ENCODE data around the gene FAM114A2.
A peak's percentile ranks its signal among the peaks of the same experiment; 100 is the strongest.

The FAM114A2 gene

GRCh38 chr5:153987301-153987700, 51.4 kb downstream of the FAM114A2 start:
- Mint-ChIP-seq H3K36me3 (peaks cover 14 to 27% of the 10 kb centered on the region in 2 donors), H3K9me3 (no peaks in the 10 kb centered on the region), H3K4me1 (no peaks in the 10 kb centered on the region), H3K27me3 (no peaks in the 10 kb centered on the region), H3K27ac (no peak overlapping the region), H3K4me3 (no peak overlapping the region)
- DNase-seq (no peak), ATAC-seq (replicated peaks) (no peak)

GRCh38 chr5:153985498-153985897, 53.2 kb downstream of the FAM114A2 start:
- ATAC-seq (replicated peaks): no peak
- Mint-ChIP-seq H3K27ac (no peak overlapping the region), H3K4me3 (no peak overlapping the region), H3K27me3 (no peaks in the 10 kb centered on the region), H3K4me1 (peaks cover 0 to 5% of the 10 kb centered on the region in 2 donors), H3K36me3 (peaks cover 6 to 19% of the 10 kb centered on the region in 2 donors), H3K9me3 (no peaks in the 10 kb centered on the region)
- DNase-seq: no peak

GRCh38 chr5:153983885-153984284, 54.8 kb downstream of the FAM114A2 start:
- DNase-seq (no peak), ATAC-seq (replicated peaks) (no peak)
- H3K36me3 Mint-ChIP-seq: peaks cover 4 to 13% of the 10 kb centered on the region in 2 donors
- H3K9me3 Mint-ChIP-seq: no peaks in the 10 kb centered on the region
- no peak overlapping the region for H3K27ac Mint-ChIP-seq
- no peak overlapping the region for H3K4me3 Mint-ChIP-seq
- peaks cover 0 to 5% of the 10 kb centered on the region in 2 donors for H3K4me1 Mint-ChIP-seq
- H3K27me3 Mint-ChIP-seq: no peaks in the 10 kb centered on the region

GRCh38 chr5:153981905-153982605, 56.7 kb downstream of the FAM114A2 start:
- Mint-ChIP-seq H3K36me3 (peaks cover 0 to 4% of the 10 kb centered on the region in 2 donors), H3K9me3 (no peaks in the 10 kb centered on the region), H3K27me3 (peaks cover 0 to 11% of the 10 kb centered on the region in 2 donors), H3K4me3 (no peak overlapping the region), H3K27ac (no peak overlapping the region), H3K4me1 (peaks cover 0 to 5% of the 10 kb centered on the region in 2 donors)
- DNase-seq (no peak), ATAC-seq (replicated peaks) (peak; percentile 36 to 46)

- DNase-seq: no peak
- H3K27me3 Mint-ChIP-seq: peaks cover 5 to 32% of the 10 kb centered on the region in 2 donors
- H3K9me3 Mint-ChIP-seq: no peaks in the 10 kb centered on the region
These were observed 59.5 kb downstream of the FAM114A2 start for GRCh38 chr5:153979028-153979783.

GRCh38 chr5:153974813-153975163, 63.9 kb downstream of the FAM114A2 start:
- peak; percentile 7 to 12 for ATAC-seq (replicated peaks)
- Mint-ChIP-seq H3K9me3 (no peaks in the 10 kb centered on the region), H3K27me3 (peaks cover 10 to 32% of the 10 kb centered on the region in 2 donors), H3K4me3 (no peak overlapping the region), H3K27ac (no peak overlapping the region), H3K36me3 (no peaks in the 10 kb centered on the region), H3K4me1 (peaks cover 0 to 2% of the 10 kb centered on the region in 2 donors)
- no peak for DNase-seq

More at GRCh38 chr5:153979028-153979783, 59.5 kb downstream of the FAM114A2 start:
- Mint-ChIP-seq H3K4me3 (no peak overlapping the region), H3K27ac (no peak overlapping the region), H3K4me1 (peaks cover 2 to 5% of the 10 kb centered on the region in 2 donors), H3K36me3 (no peaks in the 10 kb centered on the region)
- ATAC-seq (replicated peaks): no peak

GRCh38 chr5:153974131-153974812, 64.4 kb downstream of the FAM114A2 start:
- peaks cover 10 to 32% of the 10 kb centered on the region in 2 donors for H3K27me3 Mint-ChIP-seq
- DNase-seq (peak; percentile 12), ATAC-seq (replicated peaks) (peak; percentile 60 to 61)
- H3K4me1 Mint-ChIP-seq: peaks cover under 1 to 2% of the 10 kb centered on the region in 2 donors
- H3K27ac Mint-ChIP-seq: no peak overlapping the region
- H3K36me3 Mint-ChIP-seq: no peaks in the 10 kb centered on the region
- H3K4me3 Mint-ChIP-seq: no peak overlapping the region
- H3K9me3 Mint-ChIP-seq: no peaks in the 10 kb centered on the region

- peaks cover 14 to 23% of the 10 kb centered on the region in 2 donors for H3K27me3 Mint-ChIP-seq
- no peak overlapping the region for H3K4me3 Mint-ChIP-seq
- no peak overlapping the region for H3K27ac Mint-ChIP-seq
- no peaks in the 10 kb centered on the region for H3K9me3 Mint-ChIP-seq
- peaks cover 2 to 5% of the 10 kb centered on the region in 2 donors for H3K4me1 Mint-ChIP-seq
- ATAC-seq (replicated peaks): no peak
- DNase-seq: no peak
- H3K36me3 Mint-ChIP-seq: no peaks in the 10 kb centered on the region
These were observed 66.5 kb downstream of the FAM114A2 start for GRCh38 chr5:153972240-153972639.

- no peak for ATAC-seq (replicated peaks)
- H3K27ac Mint-ChIP-seq: no peak overlapping the region
- no peak overlapping the region for H3K4me3 Mint-ChIP-seq
- DNase-seq: no peak
- peaks cover 18 to 19% of the 10 kb centered on the region in 2 donors for H3K27me3 Mint-ChIP-seq
- H3K9me3 Mint-ChIP-seq: no peaks in the 10 kb centered on the region
- peaks cover 2 to 5% of the 10 kb centered on the region in 2 donors for H3K4me1 Mint-ChIP-seq
- H3K36me3 Mint-ChIP-seq: no peaks in the 10 kb centered on the region
These were observed 68.2 kb downstream of the FAM114A2 start for GRCh38 chr5:153970496-153970895.

GRCh38 chr5:153969563-153969895, 69.2 kb downstream of the FAM114A2 start:
- Mint-ChIP-seq H3K4me3 (no peak overlapping the region), H3K4me1 (peaks cover 3 to 5% of the 10 kb centered on the region in 2 donors), H3K36me3 (no peaks in the 10 kb centered on the region), H3K9me3 (no peaks in the 10 kb centered on the region), H3K27ac (no peak overlapping the region), H3K27me3 (peaks cover 13 to 19% of the 10 kb centered on the region in 2 donors)
- peak in 1 of 2 donors; percentile 24 for ATAC-seq (replicated peaks)
- DNase-seq: no peak

GRCh38 chr5:153968761-153969562, 69.7 kb downstream of the FAM114A2 start:
- Mint-ChIP-seq H3K36me3 (no peaks in the 10 kb centered on the region), H3K27me3 (peaks cover 13 to 19% of the 10 kb centered on the region in 2 donors), H3K27ac (no peak overlapping the region), H3K4me3 (no peak overlapping the region), H3K4me1 (peaks cover 3 to 5% of the 10 kb centered on the region in 2 donors), H3K9me3 (no peaks in the 10 kb centered on the region)
- ATAC-seq (replicated peaks) (peak in 1 of 2 donors; percentile 41), DNase-seq (no peak)

- ATAC-seq (replicated peaks) (peak; percentile 75 to 87), DNase-seq (peak; percentile 26)
- Mint-ChIP-seq H3K27me3 (peaks cover 17 to 38% of the 10 kb centered on the region in 2 donors), H3K36me3 (no peaks in the 10 kb centered on the region), H3K4me3 (no peak overlapping the region), H3K27ac (no peak overlapping the region), H3K4me1 (peaks cover 3 to 5% of the 10 kb centered on the region in 2 donors), H3K9me3 (no peaks in the 10 kb centered on the region)
These were observed 73.6 kb downstream of the FAM114A2 start for GRCh38 chr5:153964880-153965645.

- Mint-ChIP-seq H3K4me3 (no peak overlapping the region), H3K9me3 (no peaks in the 10 kb centered on the region), H3K4me1 (peaks cover 3 to 5% of the 10 kb centered on the region in 2 donors), H3K27ac (no peak overlapping the region), H3K27me3 (peaks cover 20 to 43% of the 10 kb centered on the region in 2 donors), H3K36me3 (no peaks in the 10 kb centered on the region)
- ATAC-seq (replicated peaks) (no peak), DNase-seq (no peak)
These were observed 74.4 kb downstream of the FAM114A2 start for GRCh38 chr5:153964191-153964879.
